Activated CD8-positive, alpha-beta T cell treated with anti-CD3 and anti-CD28 coated beads for 36 hours (primary cell): ENCODE results near the gene PLS3. TPM values are rescaled to one million over a fixed set of nuclear protein-coding genes. Genes with fewer than 3 reads are reported as not detected.

Experiments used
- ATAC-seq: fragments of 200-7000 bp; cut with Tn5 transposase; one replicate; pipeline ENCODE4 v1.10.0; 2021; ENCODE audit warnings: mild to moderate bottlenecking, moderate library complexity
- CTCF ChIA-PET: fragments of 350-600 bp; sonication (Branson Sonifier 250); formaldehyde crosslinking; loops from one replicate; lab custom pipeline; 2021; ENCODE audit warnings: antibody characterized with exemption; lab: Charles Lee
- POLR2A ChIA-PET: fragments of 350-600 bp; sonication (Branson Sonifier 250); formaldehyde crosslinking; loops from one replicate; lab custom pipeline; 2021; ENCODE audit warnings: antibody characterized with exemption; lab: Charles Lee
- DNase-seq: peaks from one replicate; pipeline ENCODE4 v3.0.0-alpha.2; 2020
- H3K27ac Mint-ChIP-seq: one replicate; pipeline ENCODE4 v1.8.0; 2021; ENCODE audit warnings: mild to moderate bottlenecking, mixed read lengths
- H3K27me3 Mint-ChIP-seq: one replicate; pipeline ENCODE4 v1.8.0; 2021; ENCODE audit warnings: mixed read lengths
- H3K36me3 Mint-ChIP-seq: one replicate; pipeline ENCODE4 v1.8.0; 2021; ENCODE audit warnings: low read depth, mixed read lengths
- H3K4me1 Mint-ChIP-seq: one replicate; pipeline ENCODE4 v1.8.0; 2021; ENCODE audit warnings: low read depth, mixed read lengths
- H3K4me3 Mint-ChIP-seq: one replicate; pipeline ENCODE4 v1.8.0; 2021; ENCODE audit warnings: mild to moderate bottlenecking, moderate library complexity, mixed read lengths
- H3K9me3 Mint-ChIP-seq: one replicate; pipeline ENCODE4 v1.8.0; 2021; ENCODE audit warnings: mixed read lengths
- intact Hi-C: fragments of 100-400 bp; cut with micrococcal nuclease; formaldehyde crosslinking; loops from one replicate; pipeline ENCODE4 v1.10.0; 2022
- total RNA-seq, 2 experiments: library from RNA; stranded (reverse); gene quantifications; one replicate each; pipeline ENCODE4 v1.2.3, GENCODE V29; 2021
- TF ChIP-seq, protein P1 (sequence below): fragments of 200-600 bp; IDR thresholded peaks from one replicate; pipeline ENCODE4 v1.8.0; 2022; ENCODE audit warnings: antibody characterized with exemption, mild to moderate bottlenecking

Gene PLS3
- total RNA-seq, 2 experiments from 2014 or later: 2.0 to 2.2 TPM

DNA sequence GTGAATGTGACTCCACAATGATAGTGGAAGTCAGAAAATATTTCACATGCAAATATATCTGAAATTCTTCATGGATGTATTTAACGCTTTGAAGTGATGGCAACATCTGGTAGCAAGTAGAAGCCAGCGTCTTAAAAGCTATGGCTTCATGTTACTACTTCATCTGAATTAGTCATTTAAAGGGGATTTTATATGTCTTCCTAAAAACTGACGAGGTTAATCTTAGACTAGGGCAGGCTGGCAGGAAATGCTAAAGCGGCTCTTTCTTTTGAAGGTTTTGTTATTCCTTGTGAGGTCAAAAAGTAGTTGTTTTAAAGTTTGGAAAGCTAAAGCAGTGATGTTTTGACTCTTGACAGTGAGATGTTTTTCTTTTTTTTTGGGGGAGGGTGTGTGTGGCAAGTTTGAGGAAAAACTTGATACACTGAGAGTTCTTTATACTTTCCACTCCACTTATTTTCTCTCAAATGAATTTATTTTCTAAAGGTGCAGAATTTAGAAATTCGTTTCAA, 22.6 kb downstream of the PLS3 start:
- CTCF ChIA-PET: no interaction called here
- intact Hi-C loops: loop anchor here (5.0 kb wide), 1 partner anchor 34 kb away; no protein-coding TSS in a partner anchor
- Mint-ChIP-seq H3K4me3 (no peak overlapping the region), H3K9me3 (no peaks in the 10 kb centered on the region), H3K4me1 (peaks cover 13% of the 10 kb centered on the region), H3K36me3 (no peaks in the 10 kb centered on the region), H3K27ac (no peak overlapping the region), H3K27me3 (no peaks in the 10 kb centered on the region)
- TF ChIP-seq, protein P1, sequence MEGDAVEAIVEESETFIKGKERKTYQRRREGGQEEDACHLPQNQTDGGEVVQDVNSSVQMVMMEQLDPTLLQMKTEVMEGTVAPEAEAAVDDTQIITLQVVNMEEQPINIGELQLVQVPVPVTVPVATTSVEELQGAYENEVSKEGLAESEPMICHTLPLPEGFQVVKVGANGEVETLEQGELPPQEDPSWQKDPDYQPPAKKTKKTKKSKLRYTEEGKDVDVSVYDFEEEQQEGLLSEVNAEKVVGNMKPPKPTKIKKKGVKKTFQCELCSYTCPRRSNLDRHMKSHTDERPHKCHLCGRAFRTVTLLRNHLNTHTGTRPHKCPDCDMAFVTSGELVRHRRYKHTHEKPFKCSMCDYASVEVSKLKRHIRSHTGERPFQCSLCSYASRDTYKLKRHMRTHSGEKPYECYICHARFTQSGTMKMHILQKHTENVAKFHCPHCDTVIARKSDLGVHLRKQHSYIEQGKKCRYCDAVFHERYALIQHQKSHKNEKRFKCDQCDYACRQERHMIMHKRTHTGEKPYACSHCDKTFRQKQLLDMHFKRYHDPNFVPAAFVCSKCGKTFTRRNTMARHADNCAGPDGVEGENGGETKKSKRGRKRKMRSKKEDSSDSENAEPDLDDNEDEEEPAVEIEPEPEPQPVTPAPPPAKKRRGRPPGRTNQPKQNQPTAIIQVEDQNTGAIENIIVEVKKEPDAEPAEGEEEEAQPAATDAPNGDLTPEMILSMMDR: no peak
- ATAC-seq (no peak), DNase-seq (no peak)
- POLR2A ChIA-PET: no interaction called here

DNA sequence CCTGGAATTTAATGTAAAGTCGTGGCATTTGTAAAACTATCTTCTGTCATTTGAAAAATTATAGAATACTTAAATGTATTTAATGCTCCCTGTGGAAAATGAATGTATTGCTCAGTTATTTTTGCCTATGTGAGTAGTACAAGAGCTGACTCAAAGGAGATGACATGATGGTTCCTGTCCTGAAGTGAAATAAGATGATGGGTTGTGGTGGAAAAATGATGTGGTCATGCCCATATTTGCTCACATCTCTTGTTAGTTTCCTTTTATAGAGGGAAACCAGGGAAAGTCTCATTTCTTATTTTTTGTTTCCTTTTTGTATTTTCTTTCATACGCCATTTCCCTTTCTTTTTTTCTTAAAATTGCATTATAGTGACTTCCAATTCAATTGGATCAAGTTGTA, 23.7 kb downstream of the PLS3 start:
- TF ChIP-seq, protein P1: no peak
- POLR2A ChIA-PET: no interaction called here
- DNase-seq (peak; percentile 21), ATAC-seq (peak; percentile 79)
- CTCF ChIA-PET: no interaction called here
- peaks cover 7% of the 10 kb centered on the region for H3K4me1 Mint-ChIP-seq
- no peak overlapping the region for H3K27ac Mint-ChIP-seq
- intact Hi-C loops: loop anchor here (5.0 kb wide), 1 partner anchor 33 kb away; no protein-coding TSS in a partner anchor
- H3K4me3 Mint-ChIP-seq: no peak overlapping the region
- H3K9me3 Mint-ChIP-seq: no peaks in the 10 kb centered on the region
- no peaks in the 10 kb centered on the region for H3K36me3 Mint-ChIP-seq
- no peaks in the 10 kb centered on the region for H3K27me3 Mint-ChIP-seq

DNA sequence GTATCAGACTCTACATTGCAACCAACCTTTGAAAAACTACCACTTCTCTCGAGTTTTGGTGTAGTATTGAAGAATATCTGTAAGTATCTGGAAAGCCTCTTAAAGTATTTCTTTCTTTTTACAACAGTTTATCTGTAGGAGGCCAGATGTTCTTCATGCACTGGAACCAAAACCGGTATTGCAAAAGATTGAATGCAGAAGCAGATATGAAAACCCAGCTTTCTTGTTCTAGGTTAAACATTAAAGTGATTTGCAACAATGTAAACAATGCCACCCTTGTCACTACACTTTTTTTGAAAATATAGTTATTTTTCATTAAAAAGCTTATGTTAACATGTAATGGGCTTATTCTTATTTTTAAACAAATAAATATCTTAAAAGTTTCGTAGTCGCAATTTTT, 27.2 kb downstream of the PLS3 start:
- no peaks in the 10 kb centered on the region for H3K27me3 Mint-ChIP-seq
- CTCF ChIA-PET: no interaction called here

DNA sequence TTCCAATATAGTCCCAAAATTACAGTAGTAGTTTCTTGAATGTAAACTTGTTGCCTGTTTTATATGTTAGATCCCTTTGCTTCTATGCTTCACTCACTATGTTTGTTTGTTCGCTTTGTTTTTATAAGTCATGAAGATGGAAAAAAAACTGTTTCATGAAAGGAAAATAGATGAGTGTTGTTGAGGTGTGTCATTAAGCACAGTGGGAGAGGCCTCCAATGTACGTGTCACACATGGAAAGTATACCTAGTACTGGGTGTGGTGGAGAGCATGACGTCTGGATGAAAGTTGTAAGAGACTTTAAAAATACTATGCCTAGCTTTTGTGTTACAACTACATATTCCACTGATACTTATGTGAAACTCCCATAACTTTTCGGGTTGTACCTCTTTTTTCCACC, 28.4 kb downstream of the PLS3 start:
- H3K9me3 Mint-ChIP-seq: no peaks in the 10 kb centered on the region
- peak; percentile 34 for ATAC-seq
- peaks cover under 1% of the 10 kb centered on the region for H3K4me1 Mint-ChIP-seq
- H3K27me3 Mint-ChIP-seq: no peaks in the 10 kb centered on the region
- CTCF ChIA-PET: no interaction called here
- TF ChIP-seq, protein P1: no peak
- H3K4me3 Mint-ChIP-seq: no peak overlapping the region
- POLR2A ChIA-PET: no interaction called here
- intact Hi-C loops: no loop called here
- H3K27ac Mint-ChIP-seq: no peak overlapping the region
- H3K36me3 Mint-ChIP-seq: no peaks in the 10 kb centered on the region
- no peak for DNase-seq

More for the DNA sequence above, 27.2 kb downstream of the PLS3 start:
- Mint-ChIP-seq H3K9me3 (no peaks in the 10 kb centered on the region), H3K27ac (no peak overlapping the region), H3K4me1 (peaks cover 6% of the 10 kb centered on the region), H3K4me3 (no peak overlapping the region), H3K36me3 (no peaks in the 10 kb centered on the region)
- POLR2A ChIA-PET: no interaction called here
- no peak for DNase-seq
- TF ChIP-seq, protein P1: no peak
- intact Hi-C loops: no loop called here
- no peak for ATAC-seq

DNA sequence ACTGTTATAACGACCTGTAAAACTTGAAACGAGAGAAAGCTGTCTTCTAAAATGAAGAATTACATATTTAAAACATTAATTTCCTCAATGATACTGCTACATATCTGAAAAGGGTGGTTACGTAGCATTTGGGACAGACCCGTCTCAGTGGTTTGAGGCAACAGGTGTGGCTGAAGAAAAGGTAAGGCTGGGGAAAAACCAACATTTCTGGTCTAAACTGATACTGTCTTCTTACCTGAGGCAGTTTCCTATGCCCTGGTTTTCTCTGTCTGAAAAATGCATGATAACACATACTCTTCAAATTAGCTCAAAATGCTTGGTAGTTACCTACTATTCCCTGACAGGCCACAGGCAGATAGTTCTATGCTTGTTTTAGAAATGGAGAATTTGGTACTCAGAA, 30.4 kb downstream of the PLS3 start:
- H3K4me3 Mint-ChIP-seq: no peak overlapping the region
- no peaks in the 10 kb centered on the region for H3K4me1 Mint-ChIP-seq
- no peak overlapping the region for H3K27ac Mint-ChIP-seq
- ChIA-PET CTCF (no interaction called here), POLR2A (no interaction called here)
- DNase-seq: no peak
- intact Hi-C loops: no loop called here
- H3K9me3 Mint-ChIP-seq: no peaks in the 10 kb centered on the region
- no peaks in the 10 kb centered on the region for H3K27me3 Mint-ChIP-seq
- no peaks in the 10 kb centered on the region for H3K36me3 Mint-ChIP-seq
- no peak for ATAC-seq
- TF ChIP-seq, protein P1: no peak
